ENCODE results near the gene ADGRD2.
A peak's percentile ranks its signal among the peaks of the same experiment; 100 is the strongest.

ADGRD2 gene

DNA sequence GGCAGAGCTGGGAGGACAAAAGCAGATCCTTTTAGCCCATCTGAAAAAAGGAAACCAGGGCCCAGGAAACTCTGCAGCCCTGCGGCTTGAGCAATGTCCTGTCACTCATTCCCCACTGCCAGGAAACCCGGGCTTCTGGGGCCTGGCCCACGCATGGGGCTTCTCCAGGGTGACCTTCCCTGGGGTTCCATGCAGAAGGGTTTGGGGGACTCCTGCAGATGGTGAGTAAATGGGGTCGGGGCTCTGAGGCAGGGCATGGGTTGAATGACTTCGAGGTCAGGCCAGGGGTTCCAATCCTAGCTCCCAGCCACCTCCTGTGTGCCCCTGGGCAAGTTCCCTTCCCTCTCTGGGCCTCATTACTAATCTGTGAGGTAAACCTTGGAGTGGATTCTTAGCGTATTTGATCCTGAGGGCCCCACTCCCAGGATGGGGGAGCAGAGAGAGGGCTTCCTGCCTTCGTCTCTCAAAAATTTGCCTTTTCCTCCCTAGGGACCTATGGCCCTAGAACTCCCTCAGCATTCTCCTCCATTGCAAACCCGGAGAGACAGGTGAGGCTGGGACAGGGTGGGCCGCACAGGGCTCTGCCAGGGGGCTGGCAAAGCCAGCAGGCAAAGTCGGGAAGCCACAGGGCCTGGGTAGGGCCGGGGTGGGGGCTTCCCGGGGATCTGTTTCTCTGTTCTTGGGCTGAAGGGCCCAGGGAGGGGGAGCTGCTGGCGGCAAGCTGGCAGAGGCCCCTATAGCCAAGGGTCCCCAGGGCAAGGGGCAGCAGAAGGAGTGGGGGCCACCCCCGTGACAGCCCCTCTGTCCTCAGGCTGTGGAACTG lies 25.8 kb downstream of the ADGRD2 start:
- WGBS, 2 donors (ENCODE audit: extremely low coverage in 2 of 2, insufficient read length in 2 of 2, insufficient replicate concordance in 1 of 2) = no CpG with 5 or more reads among the region's 14 CpGs
- no peak overlapping the region for H3K4me2 ChIP-seq (ENCODE audit: insufficient read depth, low read length, poor library complexity, severe bottlenecking)
- H2AK5ac ChIP-seq (ENCODE audit: low read depth, low read length) = peak overlapping the region; percentile 98
- H3K14ac ChIP-seq (ENCODE audit: low read length) = no peak overlapping the region
- H3K4me1 ChIP-seq (ENCODE audit: control insufficient read depth in 2 of 2, insufficient read depth in 1 of 2, low read depth in 1 of 2, low read length in 2 of 2) = peaks cover 14 to 33% of the 10 kb centered on the region in 2 donors
- peak overlapping the region; percentile 78 for H2BK5ac ChIP-seq (ENCODE audit: low read length)
- peaks cover 0 to 68% (median 12%) of the 10 kb centered on the region in 3 experiments for H3K27me3 ChIP-seq (ENCODE audit: control insufficient read depth in 3 of 3, insufficient read depth in 3 of 3, low read depth in 1 of 3, low read length in 3 of 3)
- H2BK120ac ChIP-seq (ENCODE audit: low read depth, low read length) = peak overlapping the region; percentile 97
- H3K4ac ChIP-seq (ENCODE audit: low read length) = no peak overlapping the region
- H3K36me3 ChIP-seq (replicated peaks in 1 of 2; ENCODE audit: control insufficient read depth in 2 of 2, insufficient read depth in 2 of 2, low read length in 2 of 2) = no peaks in the 10 kb centered on the region
- no peak for DNase-seq (ENCODE audit: low spot score)
- peak overlapping the region; percentile 90 for H3K18ac ChIP-seq (ENCODE audit: low read length)
- H3K4me3 ChIP-seq (ENCODE audit: low read length in 2 of 2) = no peak overlapping the region
- H2BK12ac ChIP-seq (ENCODE audit: low read length) = peak overlapping the region; percentile 98
- H3K9ac ChIP-seq (ENCODE audit: low read depth, low read length, poor library complexity) = no peak overlapping the region
- peak overlapping the region; percentile 47 for H4K91ac ChIP-seq (ENCODE audit: low read depth, low read length, poor library complexity)
- no peak overlapping the region for H2AFZ ChIP-seq (ENCODE audit: low read length)
- H3K27ac ChIP-seq (replicated peaks; ENCODE audit: low read length) = no peak overlapping the region
- H3K79me1 ChIP-seq (ENCODE audit: low read depth, low read length) = no peaks in the 10 kb centered on the region
- peak overlapping the region; percentile 62 for H3K23ac ChIP-seq (ENCODE audit: low read depth, low read length, poor library complexity)
- no peak overlapping the region for H4K8ac ChIP-seq (ENCODE audit: low read depth, low read length)
- no peaks in the 10 kb centered on the region for H3K9me3 ChIP-seq (replicated peaks in 1 of 2; ENCODE audit: control insufficient read depth in 2 of 2, insufficient read depth in 1 of 2, low read depth in 1 of 2, low read length in 2 of 2)
- H2BK15ac ChIP-seq (ENCODE audit: low read length) = peak overlapping the region; percentile 95

DNA sequence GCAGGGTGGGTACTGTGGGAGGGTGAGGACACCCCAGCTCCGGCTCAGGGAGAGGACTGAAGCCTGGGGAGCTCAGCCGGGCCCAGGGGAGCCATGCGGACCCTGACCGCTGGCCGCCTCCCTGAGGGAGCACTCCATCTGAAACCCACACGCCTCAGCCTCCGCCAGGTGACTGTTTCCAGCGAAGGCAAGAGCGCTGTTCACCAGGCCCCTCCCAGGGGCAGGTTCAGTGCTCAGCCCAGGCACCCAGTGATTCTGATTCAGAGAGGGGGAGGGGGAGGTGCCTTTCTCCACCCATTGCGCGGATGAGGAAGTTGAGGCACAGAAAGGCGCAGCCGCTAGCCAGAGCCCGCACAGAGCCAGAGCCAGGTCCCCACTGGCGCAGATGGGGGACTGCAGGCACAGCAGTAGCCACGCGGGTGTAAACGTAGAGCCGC lies 27.0 kb downstream of the ADGRD2 start:
- peaks cover 0 to 72% (median 12%) of the 10 kb centered on the region in 3 experiments for H3K27me3 ChIP-seq (ENCODE audit: control insufficient read depth in 3 of 3, insufficient read depth in 3 of 3, low read depth in 1 of 3, low read length in 3 of 3)
- no CpG with 5 or more reads among the region's 19 CpGs for WGBS, 2 donors (ENCODE audit: extremely low coverage in 2 of 2, insufficient read length in 2 of 2, insufficient replicate concordance in 1 of 2)
- peak overlapping the region; percentile 95 for H2BK15ac ChIP-seq (ENCODE audit: low read length)
- H3K9me3 ChIP-seq (replicated peaks in 1 of 2; ENCODE audit: control insufficient read depth in 2 of 2, insufficient read depth in 1 of 2, low read depth in 1 of 2, low read length in 2 of 2) = no peaks in the 10 kb centered on the region
- H3K4ac ChIP-seq (ENCODE audit: low read length) = peak overlapping the region; percentile 99
- H4K8ac ChIP-seq (ENCODE audit: low read depth, low read length) = no peak overlapping the region
- H2BK12ac ChIP-seq (ENCODE audit: low read length) = peak overlapping the region; percentile 98
- H3K23ac ChIP-seq (ENCODE audit: low read depth, low read length, poor library complexity) = peak overlapping the region; percentile 2
- H3K27ac ChIP-seq (replicated peaks; ENCODE audit: low read length) = no peak overlapping the region
- H2AK5ac ChIP-seq (ENCODE audit: low read depth, low read length) = peak overlapping the region; percentile 98
- peak overlapping the region; percentile 86 for H2AFZ ChIP-seq (ENCODE audit: low read length)
- H3K79me1 ChIP-seq (ENCODE audit: low read depth, low read length) = no peaks in the 10 kb centered on the region
- H2BK120ac ChIP-seq (ENCODE audit: low read depth, low read length) = peak overlapping the region; percentile 100
- H3K4me2 ChIP-seq (ENCODE audit: insufficient read depth, low read length, poor library complexity, severe bottlenecking) = peak overlapping the region; percentile 56
- peak overlapping the region; percentile 99 for H3K18ac ChIP-seq (ENCODE audit: low read length)
- H3K14ac ChIP-seq (ENCODE audit: low read length) = no peak overlapping the region
- H4K91ac ChIP-seq (ENCODE audit: low read depth, low read length, poor library complexity) = peak overlapping the region; percentile 47
- H3K36me3 ChIP-seq (replicated peaks in 1 of 2; ENCODE audit: control insufficient read depth in 2 of 2, insufficient read depth in 2 of 2, low read length in 2 of 2) = no peaks in the 10 kb centered on the region
- peaks cover 14 to 36% of the 10 kb centered on the region in 2 donors for H3K4me1 ChIP-seq (ENCODE audit: control insufficient read depth in 2 of 2, insufficient read depth in 1 of 2, low read depth in 1 of 2, low read length in 2 of 2)
- no peak for DNase-seq (ENCODE audit: low spot score)
- peak overlapping the region; percentile 44 for H2BK5ac ChIP-seq (ENCODE audit: low read length)
- peak overlapping the region; percentile 9 for H3K9ac ChIP-seq (ENCODE audit: low read depth, low read length, poor library complexity)
- H3K4me3 ChIP-seq (ENCODE audit: low read length in 2 of 2) = peak overlapping the region in 1 of 2 donors; percentile 41

DNA sequence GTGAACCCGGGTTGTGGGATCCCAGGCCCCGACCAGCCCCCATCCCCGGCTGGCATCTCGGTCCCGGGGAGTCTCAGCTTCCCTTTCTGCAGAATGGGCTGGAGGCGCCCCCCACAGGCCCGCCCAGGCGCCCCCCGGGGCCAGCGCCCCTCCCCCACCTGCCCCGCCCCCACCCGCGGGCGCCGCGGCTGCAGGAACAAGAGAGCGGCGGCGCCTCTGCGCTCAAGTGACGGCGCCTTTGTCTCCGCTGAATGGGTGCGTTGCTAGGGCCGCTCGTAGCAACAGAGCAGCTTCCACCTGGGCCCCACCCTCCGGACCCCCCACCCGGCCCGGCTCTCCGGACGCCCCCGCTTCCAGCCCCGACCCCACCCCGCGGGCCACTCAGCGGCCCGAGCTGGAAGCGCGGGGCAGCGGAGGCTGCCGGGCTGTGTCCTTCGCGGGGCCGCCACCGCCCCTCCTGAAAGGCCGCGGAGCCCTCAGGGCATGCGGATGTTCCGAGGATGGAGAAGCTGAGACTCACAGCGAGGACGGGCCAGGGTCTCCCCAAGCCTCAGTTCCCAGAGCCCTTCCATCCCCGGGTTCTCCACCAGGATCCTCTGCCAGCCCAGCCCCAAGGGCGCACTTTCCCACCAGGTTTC lies 27.5 kb downstream of the ADGRD2 start:
- peak overlapping the region; percentile 87 for H4K8ac ChIP-seq (ENCODE audit: low read depth, low read length)
- H3K9me3 ChIP-seq (replicated peaks in 1 of 2; ENCODE audit: control insufficient read depth in 2 of 2, insufficient read depth in 1 of 2, low read depth in 1 of 2, low read length in 2 of 2) = no peaks in the 10 kb centered on the region
- H3K27ac ChIP-seq (replicated peaks; ENCODE audit: low read length) = peak overlapping the region; percentile 73
- H3K4ac ChIP-seq (ENCODE audit: low read length) = peak overlapping the region; percentile 0
- H3K4me1 ChIP-seq (ENCODE audit: control insufficient read depth in 2 of 2, insufficient read depth in 1 of 2, low read depth in 1 of 2, low read length in 2 of 2) = peaks cover 14 to 37% of the 10 kb centered on the region in 2 donors
- peak; percentile 51 for DNase-seq (ENCODE audit: low spot score)
- H3K14ac ChIP-seq (ENCODE audit: low read length) = peak overlapping the region; percentile 63
- H2BK12ac ChIP-seq (ENCODE audit: low read length) = peak overlapping the region; percentile 98
- H3K18ac ChIP-seq (ENCODE audit: low read length) = peak overlapping the region; percentile 99
- H2AFZ ChIP-seq (ENCODE audit: low read length) = peak overlapping the region; percentile 86
- H2AK5ac ChIP-seq (ENCODE audit: low read depth, low read length) = peak overlapping the region; percentile 100
- peak overlapping the region; percentile 100 for H2BK120ac ChIP-seq (ENCODE audit: low read depth, low read length)
- H2BK5ac ChIP-seq (ENCODE audit: low read length) = peak overlapping the region; percentile 95
- peak overlapping the region; percentile 1 for H4K91ac ChIP-seq (ENCODE audit: low read depth, low read length, poor library complexity)
- peak overlapping the region; percentile 99 for H2BK15ac ChIP-seq (ENCODE audit: low read length)
- H3K23ac ChIP-seq (ENCODE audit: low read depth, low read length, poor library complexity) = no peak overlapping the region
- WGBS, 2 donors (ENCODE audit: extremely low coverage in 2 of 2, insufficient read length in 2 of 2, insufficient replicate concordance in 1 of 2) = no CpG with 5 or more reads among the region's 53 CpGs
- H3K36me3 ChIP-seq (replicated peaks in 1 of 2; ENCODE audit: control insufficient read depth in 2 of 2, insufficient read depth in 2 of 2, low read length in 2 of 2) = no peaks in the 10 kb centered on the region
- H3K27me3 ChIP-seq (ENCODE audit: control insufficient read depth in 3 of 3, insufficient read depth in 3 of 3, low read depth in 1 of 3, low read length in 3 of 3) = peaks cover 0 to 75% (median 12%) of the 10 kb centered on the region in 3 experiments
- H3K4me3 ChIP-seq (ENCODE audit: low read length in 2 of 2) = peak overlapping the region in 1 of 2 donors; percentile 41
- H3K9ac ChIP-seq (ENCODE audit: low read depth, low read length, poor library complexity) = peak overlapping the region; percentile 87
- no peaks in the 10 kb centered on the region for H3K79me1 ChIP-seq (ENCODE audit: low read depth, low read length)
- peak overlapping the region; percentile 56 for H3K4me2 ChIP-seq (ENCODE audit: insufficient read depth, low read length, poor library complexity, severe bottlenecking)

GRCh38 chr9:124478354-124478753 lies 28.1 kb downstream of the ADGRD2 start:
- Histone ChIP-seq H3K9ac (ENCODE audit: low read depth, low read length, poor library complexity) (peak overlapping the region; percentile 87), H3K4me3 (ENCODE audit: low read length in 2 of 2) (peak overlapping the region in 1 of 2 donors; percentile 41), H3K27me3 (ENCODE audit: control insufficient read depth in 3 of 3, insufficient read depth in 3 of 3, low read depth in 1 of 3, low read length in 3 of 3) (peaks cover 0 to 75% (median 12%) of the 10 kb centered on the region in 3 experiments), H2BK15ac (ENCODE audit: low read length) (peak overlapping the region; percentile 99), H3K14ac (ENCODE audit: low read length) (peak overlapping the region; percentile 15), H4K91ac (ENCODE audit: low read depth, low read length, poor library complexity) (peak overlapping the region; percentile 1), H3K23ac (ENCODE audit: low read depth, low read length, poor library complexity) (peak overlapping the region; percentile 52), H3K4me1 (ENCODE audit: control insufficient read depth in 2 of 2, insufficient read depth in 1 of 2, low read depth in 1 of 2, low read length in 2 of 2) (peaks cover 14 to 36% of the 10 kb centered on the region in 2 donors), H2BK120ac (ENCODE audit: low read depth, low read length) (peak overlapping the region; percentile 100), H2AFZ (ENCODE audit: low read length) (peak overlapping the region; percentile 86), H4K8ac (ENCODE audit: low read depth, low read length) (no peak overlapping the region), H2BK12ac (ENCODE audit: low read length) (peak overlapping the region; percentile 93), H3K9me3 (replicated peaks in 1 of 2; ENCODE audit: control insufficient read depth in 2 of 2, insufficient read depth in 1 of 2, low read depth in 1 of 2, low read length in 2 of 2) (no peaks in the 10 kb centered on the region), H3K4ac (ENCODE audit: low read length) (peak overlapping the region; percentile 0), H3K36me3 (replicated peaks in 1 of 2; ENCODE audit: control insufficient read depth in 2 of 2, insufficient read depth in 2 of 2, low read length in 2 of 2) (no peaks in the 10 kb centered on the region), H2AK5ac (ENCODE audit: low read depth, low read length) (peak overlapping the region; percentile 100), H2BK5ac (ENCODE audit: low read length) (peak overlapping the region; percentile 95), H3K18ac (ENCODE audit: low read length) (peak overlapping the region; percentile 99), H3K27ac (replicated peaks; ENCODE audit: low read length) (peak overlapping the region; percentile 73), H3K4me2 (ENCODE audit: insufficient read depth, low read length, poor library complexity, severe bottlenecking) (peak overlapping the region; percentile 52), H3K79me1 (ENCODE audit: low read depth, low read length) (no peaks in the 10 kb centered on the region)
- no CpG with 5 or more reads among the region's 12 CpGs for WGBS, 2 donors (ENCODE audit: extremely low coverage in 2 of 2, insufficient read length in 2 of 2, insufficient replicate concordance in 1 of 2)
- no peak for DNase-seq (ENCODE audit: low spot score)
